AG09309 (cell line): ENCODE measurements around the gene BBS10.
"Not testable (repeated sequence)": the region's sequence is repeated elsewhere in the genome, so short reads cannot be mapped to it uniquely, and the experiment has no call there.

Experiments
- DNase-seq: peaks from one replicate; pipeline ENCODE4 v3.0.0-alpha.2; 2010; ENCODE audit warnings: low read depth
- H3K4me3 ChIP-seq: 2 replicates; pipeline ENCODE4 v1.5.1; 2011; ENCODE audit warnings: mild to moderate bottlenecking, low read depth, low read length, moderate library complexity; ENCODE audit not compliant: control insufficient read depth
- CTCF ChIP-seq: IDR thresholded peaks from 2 replicates; pipeline ENCODE4 v1.5.1; 2011; ENCODE audit warnings: mild to moderate bottlenecking, low read depth, low read length, inconsistent platforms; ENCODE audit not compliant: insufficient read depth, control insufficient read depth; ENCODE audit errors: missing control alignments

Gene BBS10

GRCh38 chr12:76348079-76348901 lies at the start of gene BBS10:
BBS10 (minus strand) TSS chr12:76348415; CDS start chr12:76348358, 57 bp downstream.
- TF ChIP-seq CTCF: peak; percentile 60
- H3K4me3 ChIP-seq: peak within 1 kb of the TSS; percentile 82
- peak; percentile 59 for DNase-seq

- no peak for TF ChIP-seq CTCF
- no peak overlapping the region for H3K4me3 ChIP-seq
- DNase-seq: no peak
Observed at GRCh38 chr12:76391461-76391860, 43.2 kb upstream of the BBS10 start.

- H3K4me3 ChIP-seq: no peak overlapping the region
- TF ChIP-seq CTCF: no peak
- no peak for DNase-seq
Observed at GRCh38 chr12:76387614-76388013, 39.4 kb upstream of the BBS10 start.

- no peak for TF ChIP-seq CTCF
- no peak overlapping the region for H3K4me3 ChIP-seq
- no peak for DNase-seq
Observed at GRCh38 chr12:76384560-76384959, 36.3 kb upstream of the BBS10 start.

- no peak overlapping the region for H3K4me3 ChIP-seq
- DNase-seq: no peak
- TF ChIP-seq CTCF: no peak
Observed at GRCh38 chr12:76383988-76384387, 35.8 kb upstream of the BBS10 start.

GRCh38 chr12:76379261-76379660 lies 31.0 kb upstream of the BBS10 start:
- no peak overlapping the region for H3K4me3 ChIP-seq
- no peak for TF ChIP-seq CTCF
- DNase-seq: no peak

- not testable (repeated sequence) for H3K4me3 ChIP-seq, DNase-seq
Observed at GRCh38 chr12:76376876-76377275, 28.7 kb upstream of the BBS10 start.
